Ovary (tissue), 9 donors: ENCODE measurements around the gene PTPRB. TPM values are rescaled to one million over a fixed set of nuclear protein-coding genes. Genes with fewer than 3 reads are reported as not detected.

ENCODE experiments used
- DNase-seq, 5 donors: peaks; one replicate each; pipeline ENCODE4 v3.0.0-alpha.2; 2019 to 2020
- H3K27ac ChIP-seq, 2 donors: fragments of 200-600 bp; one replicate each; pipeline versions ENCODE4 v1.5.1 to v1.8.0; 2019 to 2022
- H3K27me3 ChIP-seq: fragments of 200-600 bp; one replicate; pipeline ENCODE4 v1.8.0; 2022
- H3K36me3 ChIP-seq: fragments of 200-600 bp; sonication (generic); one replicate; pipeline ENCODE4 v1.5.1; 2019
- H3K4me1 ChIP-seq: one replicate; pipeline ENCODE4 v1.8.1; 2013; ENCODE audit warnings: mild to moderate bottlenecking, moderate library complexity; ENCODE audit not compliant: insufficient read depth
- H3K4me3 ChIP-seq: fragments of 200-600 bp; sonication (generic); one replicate; pipeline ENCODE4 v1.5.1; 2017
- H3K9me3 ChIP-seq, 2 donors: fragments of 200-600 bp in 1 of 2; sonication (generic) in 1 of 2; one replicate each; pipeline versions ENCODE4 v1.5.1 to v1.8.1; 2013 to 2019; ENCODE audit warnings: mild to moderate bottlenecking in 1 of 2, moderate library complexity in 1 of 2
- CTCF ChIP-seq, 3 donors: fragments of 450-650 bp in 2 of 3; fragments of 200-600 bp in 1 of 3; IDR thresholded peaks; one replicate each; pipeline versions ENCODE4 v1.5.1 to v1.8.0; 2016 to 2022; ENCODE audit warnings: antibody characterized with exemption in 3 of 3, mild to moderate bottlenecking in 1 of 3
- EP300 ChIP-seq: sonication (generic); formaldehyde crosslinking; IDR thresholded peaks from one replicate; pipeline ENCODE4 v1.6.1; 2017; ENCODE audit warnings: antibody characterized with exemption
- POLR2A ChIP-seq: fragments of 450-650 bp; IDR thresholded peaks from one replicate; pipeline ENCODE4 v1.6.1; 2017; ENCODE audit warnings: antibody characterized with exemption, mild to moderate bottlenecking, moderate library complexity
- WGBS, 3 donors: extraction: QIAGEN DNeasy Blood & Tissue Kit in 1 of 3; methylation state at CpG; one replicate each; pipeline versions ENCODE4 v1.1.5 to v1.1.7; 2013 to 2017; 5-methylcytosine and 5-hydroxymethylcytosine counted together
- intact Hi-C, 4 donors: fragments of 100-400 bp; cut with DNase I; formaldehyde crosslinking; loops; one replicate each; pipeline versions ENCODE4 v1.11.0 to v1.15.1; 2022 to 2023
- polyA plus RNA-seq, 2 donors: library from polyadenylated mRNA; stranded (reverse); fragments of 200-250 nt in 1 of 2; fragments of 350-450 nt in 1 of 2; fragmentation: Illumina TruSeq in 1 of 2; extraction: RNeasy Lipid Tissue Mini Kit (QIAGEN cat#74804) in 1 of 2; gene quantifications; one replicate each; pipeline ENCODE4 v1.2.3, GENCODE V29; 2013 to 2014
- total RNA-seq, 7 donors: library from RNA; depleted of rRNA in 2 of 7; stranded (reverse); fragments of >200 nt in 2 of 7; fragmentation: NEBNext Ultra II Directional in 3 of 7; extraction: Animal tissue kit (Norgen Biotek cat#: 25700) in 3 of 7; gene quantifications; one replicate each; pipeline versions ENCODE4 v1.1.0 to v1.2.4, GENCODE V29; 2016 to 2023
- donor health status: DM: no; HTN: no; CAD: no; lungs with moderate emphysema.
- donor health status: DM: no; HTN: no; CAD: no.
- donor health status: Bipolar disorder and iron deficiency.
- donor health status: DM: yes; HTN: yes; CAD: no.
- donor health status: DM: no; HTN: no; CAD: no.
- donor health status: DM: yes; HTN: yes; CAD: no.

PTPRB gene
- total and polyA plus RNA-seq, 9 donors, result 4.9 to 34.6 (median 11.6) TPM

GRCh38 chr12:70605976-70606375, 31.3 kb downstream of the PTPRB start:
- Histone ChIP-seq H3K4me3 (no peak overlapping the region), H3K4me1 (peaks cover 2% of the 10 kb centered on the region), H3K27ac (no peak overlapping the region), H3K9me3 (no peaks in the 10 kb centered on the region), H3K36me3 (no peaks in the 10 kb centered on the region), H3K27me3 (no peaks in the 10 kb centered on the region)
- DNase-seq, result no peak
- 81 to 83% (median 82%) methylated on average over 5 of the region's 5 CpGs for WGBS, 3 donors
- intact Hi-C loops, result no loop called here
- TF ChIP-seq CTCF (IDR thresholded peaks at IDR 0.05) (no peak), POLR2A (no peak), EP300 (no peak)

- H3K27ac ChIP-seq, result no peak overlapping the region
- intact Hi-C loops, result no loop called here
- no peak for DNase-seq
- TF ChIP-seq CTCF (IDR thresholded peaks at IDR 0.05), result no peak
- TF ChIP-seq POLR2A, result no peak
- no peak for TF ChIP-seq EP300
- H3K4me3 ChIP-seq, result no peak overlapping the region
- H3K9me3 ChIP-seq, result no peaks in the 10 kb centered on the region
- H3K36me3 ChIP-seq, result no peaks in the 10 kb centered on the region
- WGBS, 3 donors, result 89 to 95% (median 91%) methylated on average over 4 of the region's 4 CpGs
- no peaks in the 10 kb centered on the region for H3K4me1 ChIP-seq
- no peaks in the 10 kb centered on the region for H3K27me3 ChIP-seq
Measured at GRCh38 chr12:70604662-70605061, 32.6 kb downstream of the PTPRB start.

GRCh38 chr12:70603044-70603443, 34.2 kb downstream of the PTPRB start:
- 31 to 87% (median 48%) methylated on average over 1 of the region's 1 CpG for WGBS, 3 donors
- TF ChIP-seq POLR2A, result no peak
- TF ChIP-seq CTCF (IDR thresholded peaks at IDR 0.05), result no peak
- TF ChIP-seq EP300, result no peak
- H3K36me3 ChIP-seq, result no peaks in the 10 kb centered on the region
- H3K27me3 ChIP-seq, result no peaks in the 10 kb centered on the region
- no peak for DNase-seq
- intact Hi-C loops, result no loop called here
- no peaks in the 10 kb centered on the region for H3K9me3 ChIP-seq
- no peaks in the 10 kb centered on the region for H3K4me1 ChIP-seq
- no peak overlapping the region for H3K27ac ChIP-seq
- no peak overlapping the region for H3K4me3 ChIP-seq

- intact Hi-C loops, result loop anchor here in 1 of 4 donors (10.0 kb wide), 1 partner anchor 126 kb away; no protein-coding TSS in a partner anchor
Measured at GRCh38 chr12:70598467-70599193, 38.6 kb downstream of the PTPRB start.

More at GRCh38 chr12:70598467-70599193, 38.6 kb downstream of the PTPRB start:
- no peak for DNase-seq
- no peak overlapping the region for H3K4me3 ChIP-seq
- H3K27ac ChIP-seq, result no peak overlapping the region
- no peaks in the 10 kb centered on the region for H3K27me3 ChIP-seq
- no peaks in the 10 kb centered on the region for H3K9me3 ChIP-seq
- 33 to 52% (median 41%) methylated on average over 4 of the region's 4 CpGs for WGBS, 3 donors
- H3K4me1 ChIP-seq, result no peaks in the 10 kb centered on the region
- H3K36me3 ChIP-seq, result no peaks in the 10 kb centered on the region
- TF ChIP-seq CTCF (IDR thresholded peaks at IDR 0.05) (no peak), EP300 (no peak), POLR2A (no peak)
